Peyer's patch (tissue), 4 donors: ENCODE measurements around the gene USP9X.

Experiments used
- CTCF ChIP-seq, 6 experiments: fragments of 450-650 bp in 4 of 6; fragments of 200-600 bp in 2 of 6; sonication (generic) in 1 of 6; IDR thresholded peaks; one replicate each; pipeline ENCODE4 v1.5.1; 2017 to 2019; ENCODE audit warnings: antibody characterized with exemption in 6 of 6, mild to moderate bottlenecking in 3 of 6, moderate library complexity in 1 of 6
- POLR2A ChIP-seq, 2 donors: fragments of 450-650 bp; IDR thresholded peaks; one replicate each; pipeline ENCODE4 v1.5.1; 2017; ENCODE audit warnings: antibody characterized with exemption in 2 of 2, mild to moderate bottlenecking in 2 of 2, moderate library complexity in 2 of 2

- TF ChIP-seq CTCF (IDR thresholded peaks at IDR 0.05) (no peak), POLR2A (IDR thresholded peaks at IDR 0.05) (no peak)
Measured at GRCh38 chrX:41096339-41096955, 11.2 kb downstream of the USP9X start.
